ENCODE data around the gene HIVEP3.

DNA sequence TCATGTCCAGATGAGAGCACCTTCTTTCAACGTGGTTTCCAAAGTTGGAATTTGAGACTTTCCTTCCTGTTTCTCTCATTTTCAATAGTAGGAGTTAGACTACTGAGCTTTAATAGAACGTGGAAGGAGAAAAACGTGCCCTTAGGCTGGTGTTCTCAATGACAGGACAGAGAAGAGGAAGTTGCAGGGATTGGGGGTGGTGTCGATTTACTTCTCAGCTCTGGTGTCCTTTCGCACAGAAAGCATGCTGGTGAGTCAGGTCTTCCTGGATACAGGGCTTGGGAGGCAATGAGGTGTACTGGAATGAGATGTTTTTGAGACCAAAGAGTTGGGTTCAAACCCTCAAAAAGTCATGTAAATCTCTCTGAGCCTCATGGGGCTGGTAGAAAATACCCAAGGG, 67.1 kb downstream of the HIVEP3 start:
- TF ChIP-seq, protein P1, sequence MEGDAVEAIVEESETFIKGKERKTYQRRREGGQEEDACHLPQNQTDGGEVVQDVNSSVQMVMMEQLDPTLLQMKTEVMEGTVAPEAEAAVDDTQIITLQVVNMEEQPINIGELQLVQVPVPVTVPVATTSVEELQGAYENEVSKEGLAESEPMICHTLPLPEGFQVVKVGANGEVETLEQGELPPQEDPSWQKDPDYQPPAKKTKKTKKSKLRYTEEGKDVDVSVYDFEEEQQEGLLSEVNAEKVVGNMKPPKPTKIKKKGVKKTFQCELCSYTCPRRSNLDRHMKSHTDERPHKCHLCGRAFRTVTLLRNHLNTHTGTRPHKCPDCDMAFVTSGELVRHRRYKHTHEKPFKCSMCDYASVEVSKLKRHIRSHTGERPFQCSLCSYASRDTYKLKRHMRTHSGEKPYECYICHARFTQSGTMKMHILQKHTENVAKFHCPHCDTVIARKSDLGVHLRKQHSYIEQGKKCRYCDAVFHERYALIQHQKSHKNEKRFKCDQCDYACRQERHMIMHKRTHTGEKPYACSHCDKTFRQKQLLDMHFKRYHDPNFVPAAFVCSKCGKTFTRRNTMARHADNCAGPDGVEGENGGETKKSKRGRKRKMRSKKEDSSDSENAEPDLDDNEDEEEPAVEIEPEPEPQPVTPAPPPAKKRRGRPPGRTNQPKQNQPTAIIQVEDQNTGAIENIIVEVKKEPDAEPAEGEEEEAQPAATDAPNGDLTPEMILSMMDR (conservative IDR thresholded peaks at IDR 0.05; ENCODE audit: low read depth, low read length), result no peak
- no peak for TF ChIP-seq EZH2 (IDR thresholded peaks at IDR 0.05; ENCODE audit: borderline replicate concordance, low read depth, low read length, poor library complexity, severe bottlenecking)
